Muscle layer of duodenum (tissue), 2 donors: ENCODE measurements around the gene RARA.
"Not testable (repeated sequence)": the region's sequence is repeated elsewhere in the genome, so short reads cannot be mapped to it uniquely, and the experiment has no call there.

Source experiments
- H3K27ac ChIP-seq: one replicate; pipeline ENCODE4 v1.7.0; 2013; ENCODE audit warnings: mild to moderate bottlenecking, low read length
- H3K27me3 ChIP-seq: one replicate; pipeline ENCODE4 v1.7.0; 2013; ENCODE audit warnings: low read depth, mild to moderate bottlenecking, control low read depth, low read length
- H3K36me3 ChIP-seq, 2 donors: one replicate each; pipeline ENCODE4 v1.7.0; 2013; ENCODE audit warnings: low read length in 2 of 2, control low read depth in 1 of 2, mild to moderate bottlenecking in 1 of 2; ENCODE audit not compliant: insufficient read depth in 2 of 2, control insufficient read depth in 1 of 2
- H3K4me1 ChIP-seq, 2 donors: one replicate each; pipeline ENCODE4 v1.7.0; 2013; ENCODE audit warnings: low read length in 2 of 2, mild to moderate bottlenecking in 2 of 2, control low read depth in 1 of 2, moderate library complexity in 1 of 2; ENCODE audit not compliant: insufficient read depth in 2 of 2, control insufficient read depth in 1 of 2
- H3K4me3 ChIP-seq, 2 donors: one replicate each; pipeline ENCODE4 v1.7.0; 2013; ENCODE audit warnings: low read length in 2 of 2, low read depth in 1 of 2, mild to moderate bottlenecking in 1 of 2
- H3K9me3 ChIP-seq, 2 donors: one replicate each; pipeline ENCODE4 v1.7.0; 2013; ENCODE audit warnings: low read length in 2 of 2, control low read depth in 1 of 2, mild to moderate bottlenecking in 1 of 2; ENCODE audit not compliant: control insufficient read depth in 1 of 2
- donor health status: healthy.

Gene RARA

GRCh38 chr17:40299159-40299757 is 9.7 kb upstream of the RARA start:
- peaks cover 14 to 23% of the 10 kb centered on the region in 2 donors for H3K4me1 ChIP-seq
- not testable (repeated sequence) for H3K36me3 ChIP-seq, H3K27ac ChIP-seq, H3K4me3 ChIP-seq, H3K27me3 ChIP-seq, H3K9me3 ChIP-seq

DNA sequence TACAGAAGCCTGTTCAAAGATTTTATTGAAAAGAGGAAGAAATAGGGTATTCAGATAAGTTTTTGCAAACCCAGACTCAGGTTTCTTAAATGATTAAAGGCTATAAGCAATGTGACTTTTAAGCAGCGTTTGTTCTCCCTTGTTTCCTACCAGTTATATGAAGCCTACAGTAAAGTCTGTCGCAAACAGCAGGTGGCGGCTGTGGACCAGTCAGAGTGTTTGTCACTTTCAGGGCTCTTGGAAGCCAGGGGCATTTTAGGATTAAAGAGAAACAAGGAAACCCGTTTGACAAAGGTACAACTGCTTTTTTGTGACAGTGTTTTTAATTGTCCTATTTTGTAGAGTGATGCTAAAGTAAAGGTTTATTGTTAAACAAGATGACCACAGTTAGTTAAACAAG is 7.7 kb upstream of the RARA start:
- H3K4me1 ChIP-seq = peaks cover 12 to 26% of the 10 kb centered on the region in 2 donors
- H3K4me3 ChIP-seq = no peak overlapping the region
- no peak overlapping the region for H3K27ac ChIP-seq
- H3K9me3 ChIP-seq = no peaks in the 10 kb centered on the region
- no peaks in the 10 kb centered on the region for H3K27me3 ChIP-seq
- no peaks in the 10 kb centered on the region for H3K36me3 ChIP-seq

GRCh38 chr17:40303009-40303657 is 5.8 kb upstream of the RARA start:
- peaks cover 29 to 39% of the 10 kb centered on the region in 2 donors for H3K4me1 ChIP-seq
- peak overlapping the region in 1 of 2 donors; percentile 14 for H3K4me3 ChIP-seq
- H3K27me3 ChIP-seq = no peaks in the 10 kb centered on the region
- no peak overlapping the region for H3K27ac ChIP-seq
- no peaks in the 10 kb centered on the region for H3K36me3 ChIP-seq
- no peaks in the 10 kb centered on the region for H3K9me3 ChIP-seq

- H3K4me3 ChIP-seq = peak overlapping the region in 1 of 2 donors; percentile 14
- no peaks in the 10 kb centered on the region for H3K27me3 ChIP-seq
- no peaks in the 10 kb centered on the region for H3K9me3 ChIP-seq
- H3K27ac ChIP-seq = peak overlapping the region; percentile 52
- H3K36me3 ChIP-seq = no peaks in the 10 kb centered on the region
- H3K4me1 ChIP-seq = peaks cover 37 to 41% of the 10 kb centered on the region in 2 donors
These were observed 5.0 kb upstream of the RARA start for GRCh38 chr17:40303708-40304551.

GRCh38 chr17:40304552-40304863 is 4.5 kb upstream of the RARA start:
- Histone ChIP-seq H3K27ac (peak overlapping the region; percentile 52), H3K4me1 (peaks cover 41 to 45% of the 10 kb centered on the region in 2 donors)
- H3K4me3 ChIP-seq, H3K36me3 ChIP-seq, H3K27me3 ChIP-seq, H3K9me3 ChIP-seq: not testable (repeated sequence)

DNA sequence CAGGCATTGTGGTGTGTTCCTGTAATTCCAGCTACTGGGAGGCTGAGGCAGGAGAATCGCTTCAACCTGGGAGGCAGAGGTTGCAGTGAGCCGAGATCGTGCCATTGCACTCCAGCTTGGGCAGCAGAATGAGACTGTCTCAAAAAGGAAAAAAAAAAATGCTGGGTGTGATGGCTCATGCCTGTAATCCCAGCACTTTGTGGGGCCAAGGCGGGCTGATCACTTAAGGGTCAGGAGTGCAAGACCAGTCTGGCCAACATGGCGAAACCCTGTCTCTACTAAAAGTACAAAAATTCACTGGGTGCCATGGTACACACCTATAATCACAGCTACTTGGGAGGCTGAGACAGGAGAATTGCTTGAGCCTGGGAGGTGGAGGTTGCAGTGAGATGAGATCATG is 4.1 kb upstream of the RARA start:
- not testable (repeated sequence) for H3K4me3 ChIP-seq, H3K27me3 ChIP-seq, H3K27ac ChIP-seq, H3K9me3 ChIP-seq, H3K36me3 ChIP-seq
- H3K4me1 ChIP-seq = peaks cover 44 to 49% of the 10 kb centered on the region in 2 donors

DNA sequence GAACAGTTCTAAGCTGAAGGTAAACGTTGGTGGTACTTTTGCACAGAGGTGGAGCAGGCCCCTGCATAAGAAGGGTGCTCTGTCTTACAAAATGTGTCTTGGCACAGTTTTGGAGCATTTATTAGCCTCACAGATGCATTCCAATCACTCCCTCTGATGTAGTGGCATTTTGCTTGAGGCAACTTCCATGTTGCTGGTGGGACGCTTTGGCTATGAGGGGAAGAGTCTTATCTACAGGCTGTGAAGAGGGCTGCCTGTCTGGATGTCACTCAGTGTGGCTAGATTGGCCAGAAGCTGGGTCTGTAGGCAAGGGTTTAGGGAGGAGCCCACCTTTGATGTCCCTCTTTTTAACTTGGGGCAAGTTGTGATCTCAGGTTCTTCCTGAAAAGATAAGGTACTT is 2.6 kb upstream of the RARA start:
- no peaks in the 10 kb centered on the region for H3K9me3 ChIP-seq
- no peaks in the 10 kb centered on the region for H3K27me3 ChIP-seq
- no peak overlapping the region for H3K4me3 ChIP-seq
- H3K36me3 ChIP-seq = no peaks in the 10 kb centered on the region
- H3K27ac ChIP-seq = peak overlapping the region; percentile 53
- peaks cover 59 to 64% of the 10 kb centered on the region in 2 donors for H3K4me1 ChIP-seq

- no peaks in the 10 kb centered on the region for H3K9me3 ChIP-seq
- no peaks in the 10 kb centered on the region for H3K36me3 ChIP-seq
- H3K27me3 ChIP-seq = no peaks in the 10 kb centered on the region
- H3K27ac ChIP-seq = peak overlapping the region; percentile 53
- H3K4me3 ChIP-seq = no peak overlapping the region
- H3K4me1 ChIP-seq = peaks cover 66 to 72% of the 10 kb centered on the region in 2 donors
These were observed 1.8 kb upstream of the RARA start for GRCh38 chr17:40307001-40307730.

DNA sequence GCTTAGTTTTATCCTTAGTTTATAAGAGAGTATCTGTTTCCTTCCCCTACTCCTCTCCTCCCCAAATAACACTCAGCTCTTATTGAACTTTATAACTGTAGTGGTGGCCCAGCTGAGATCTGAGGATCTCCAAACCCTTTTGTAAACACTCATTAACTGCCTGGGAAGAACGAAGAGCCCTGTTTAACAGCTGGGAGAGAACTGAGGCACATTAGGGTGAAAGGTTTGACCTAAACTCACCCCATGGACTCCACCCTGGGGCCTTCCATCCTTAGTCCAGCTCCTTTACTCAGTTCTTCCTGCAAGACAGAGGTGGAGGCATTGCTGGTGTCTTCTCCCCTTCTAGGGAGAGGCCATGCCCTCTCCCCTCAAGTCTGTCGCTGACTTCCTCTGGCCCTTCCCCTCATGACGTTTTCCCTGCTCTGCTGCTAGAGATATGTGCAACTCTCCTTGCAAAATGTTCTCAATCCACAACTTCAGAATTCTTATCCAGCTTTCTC is 1.2 kb upstream of the RARA start:
- H3K4me3 ChIP-seq = no peak overlapping the region
- H3K4me1 ChIP-seq = peaks cover 72 to 77% of the 10 kb centered on the region in 2 donors
- H3K27ac ChIP-seq = peak overlapping the region; percentile 52
- H3K27me3 ChIP-seq = no peaks in the 10 kb centered on the region
- no peaks in the 10 kb centered on the region for H3K9me3 ChIP-seq
- no peaks in the 10 kb centered on the region for H3K36me3 ChIP-seq

DNA sequence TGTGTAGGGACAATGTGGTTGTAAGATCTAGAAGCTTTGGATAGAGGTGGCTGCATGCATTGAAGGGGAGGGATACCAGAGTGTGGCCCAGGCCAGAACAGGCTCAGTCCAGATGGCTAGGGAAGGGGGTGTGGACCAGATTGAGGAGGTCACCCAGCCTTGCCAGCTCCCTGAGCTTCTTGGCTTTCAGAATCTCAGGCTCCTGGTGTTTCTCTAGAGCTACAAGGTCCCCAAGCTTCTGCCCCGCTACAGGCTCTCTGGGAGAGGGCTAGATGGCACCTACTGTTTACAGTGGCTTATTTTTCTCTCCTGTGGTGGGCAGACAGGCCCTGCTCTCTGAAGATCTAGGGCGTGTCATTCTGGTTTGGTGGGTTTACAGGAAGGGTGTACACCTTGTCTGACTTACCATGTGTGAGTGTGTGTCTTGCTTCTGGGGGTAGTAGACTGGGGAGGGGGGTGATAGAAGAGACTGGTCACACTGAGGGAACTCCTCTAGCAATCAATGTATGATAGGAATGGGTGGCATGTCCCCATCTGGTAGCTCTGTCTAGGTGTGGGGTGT is 1.1 kb downstream of the RARA start:
- H3K27ac ChIP-seq = peak overlapping the region; percentile 64

More for the DNA sequence above, 1.1 kb downstream of the RARA start:
- Histone ChIP-seq H3K27me3 (no peaks in the 10 kb centered on the region), H3K36me3 (no peaks in the 10 kb centered on the region), H3K9me3 (no peaks in the 10 kb centered on the region), H3K4me1 (peaks cover 67 to 79% of the 10 kb centered on the region in 2 donors), H3K4me3 (peak overlapping the region; percentile 76 to 81)
